ENCODE results near the gene XXYLT1.

- TF ChIP-seq CTCF (IDR thresholded peaks at IDR 0.05; ENCODE audit: insufficient read depth, low read length, poor library complexity, severe bottlenecking): no peak
- TF ChIP-seq EZH2phosphoT487 (conservative IDR thresholded peaks at IDR 0.05; ENCODE audit: low read length): no peak
Observed at GRCh38 chr3:195194559-195195206, 76.3 kb downstream of the XXYLT1 start.

All from SU-DHL-6 (cell line).